Measurements from ENCODE around the gene SLC8A1. TPM values are rescaled to one million over a fixed set of nuclear protein-coding genes. Genes with fewer than 3 reads are reported as not detected.

Gene SLC8A1
- total RNA-seq, 1 experiment from 2014 or later, result 199 TPM

DNA sequence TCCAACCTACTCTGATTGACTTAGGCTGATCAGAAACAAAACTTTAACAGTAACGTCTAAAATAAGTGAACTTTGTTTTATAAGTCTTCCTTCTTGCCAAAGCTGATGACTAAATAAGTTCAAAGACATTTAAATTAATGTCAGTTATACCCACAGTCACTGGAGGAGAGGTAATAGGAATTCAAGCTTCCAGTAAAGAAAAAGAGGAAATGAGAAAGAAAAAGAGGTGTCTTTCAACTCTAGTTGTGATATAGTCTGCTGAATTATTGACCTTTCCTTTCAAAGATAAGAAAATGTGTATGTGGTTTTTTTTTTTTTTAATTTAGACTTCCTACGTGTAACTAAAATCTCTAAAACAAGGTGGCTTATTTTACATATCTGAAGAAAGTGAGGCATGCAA lies 191.5 kb downstream of the SLC8A1 start:
- in situ Hi-C loops (cut with HindIII; ENCODE audit: low sequenced_read_pairs), result no loop called here
- no peak for DNase-seq (ENCODE audit: low spot score)

DNA sequence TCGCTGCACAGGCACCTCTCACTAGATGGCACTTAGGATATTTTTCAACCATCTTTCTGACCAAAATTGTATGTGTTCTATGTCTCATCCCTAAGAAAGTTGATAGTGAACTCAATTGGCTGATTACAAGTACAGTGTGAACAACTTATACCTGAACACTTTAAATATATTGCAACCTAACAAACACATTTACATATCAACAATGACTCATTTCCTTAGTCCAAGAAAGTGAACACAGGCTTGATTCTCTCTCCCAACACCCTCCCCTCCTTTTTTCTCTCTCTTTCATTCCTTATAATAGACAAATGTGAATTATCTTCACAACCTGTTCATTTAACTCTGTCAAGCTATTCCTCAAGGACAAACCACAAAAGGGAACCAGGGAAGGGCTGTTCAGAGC lies 192.0 kb downstream of the SLC8A1 start:
- DNase-seq (ENCODE audit: low spot score), result no peak
- in situ Hi-C loops (cut with HindIII; ENCODE audit: low sequenced_read_pairs), result no loop called here

DNA sequence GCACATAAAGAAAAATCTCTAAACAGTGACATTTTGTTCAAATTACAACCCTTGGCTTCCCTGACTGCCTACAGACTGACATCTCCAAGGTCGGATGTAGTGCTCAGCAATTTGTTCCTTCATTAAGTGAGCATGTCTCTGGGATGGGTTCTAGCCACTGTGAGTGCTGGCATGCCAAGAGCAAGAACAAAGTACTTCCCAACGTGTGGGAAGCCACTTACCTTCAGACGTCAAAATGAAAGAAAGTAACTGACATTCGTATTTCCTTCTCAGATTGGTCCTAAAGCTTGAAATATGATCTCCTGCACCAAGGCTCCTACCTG lies 193.8 kb downstream of the SLC8A1 start:
- no peak for DNase-seq (ENCODE audit: low spot score)
- in situ Hi-C loops (cut with HindIII; ENCODE audit: low sequenced_read_pairs), result no loop called here

DNA sequence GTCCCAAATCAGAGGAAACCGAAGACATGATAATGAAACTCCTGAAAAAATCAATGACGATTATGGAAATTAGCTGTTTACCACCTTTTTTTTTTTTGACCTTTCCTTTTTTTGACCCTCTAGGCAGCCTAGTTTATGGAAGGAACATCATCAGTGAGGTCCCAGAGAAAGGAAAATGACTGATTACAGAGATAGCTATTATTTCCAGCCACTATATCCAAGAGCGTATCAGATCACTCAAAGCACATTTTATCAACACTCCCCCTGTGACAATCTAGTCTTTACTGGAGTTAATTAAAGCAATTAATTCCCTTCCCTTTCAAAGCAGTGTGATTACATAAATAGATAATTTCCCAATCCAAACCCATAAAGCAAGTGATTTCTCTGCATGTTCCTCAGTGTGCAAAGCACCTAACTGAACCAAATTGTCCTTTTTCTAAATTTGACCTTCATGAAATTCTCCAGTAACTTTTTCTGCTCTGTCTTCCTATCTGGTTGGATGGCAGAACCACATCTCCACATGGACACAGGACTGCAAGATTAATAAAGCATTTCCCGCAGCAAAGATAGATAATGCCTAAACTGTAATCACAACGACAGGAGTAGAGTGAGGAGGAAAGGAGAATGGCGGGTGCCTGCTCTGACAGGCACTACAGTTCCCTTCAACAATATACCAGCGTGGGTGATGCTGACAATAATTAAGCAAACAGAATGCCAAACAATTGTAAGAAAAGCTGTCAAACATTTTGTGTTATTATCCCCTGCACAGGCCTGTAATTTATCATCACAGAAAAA lies 194.4 kb downstream of the SLC8A1 start:
- in situ Hi-C loops (cut with HindIII; ENCODE audit: low sequenced_read_pairs), result no loop called here
- no peak for DNase-seq (ENCODE audit: low spot score)

DNA sequence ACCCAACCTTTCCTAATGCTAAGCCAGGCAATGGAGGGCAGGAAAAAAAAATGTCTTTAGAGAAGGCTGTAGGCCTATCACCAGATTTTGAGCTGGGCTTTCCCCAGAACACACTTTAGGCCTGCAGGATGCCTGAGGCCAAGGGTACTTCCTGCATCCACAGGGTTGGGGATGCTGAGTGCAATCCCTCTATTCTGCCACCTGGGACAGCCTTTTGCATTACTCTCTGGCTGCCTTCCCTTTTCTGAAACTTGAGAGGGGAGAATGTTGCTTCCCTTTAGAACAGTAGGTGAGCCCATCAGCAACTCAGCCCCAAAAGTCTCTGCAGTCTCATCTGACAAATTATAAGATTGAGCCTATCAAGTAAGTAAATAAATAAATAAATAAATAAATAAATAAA lies 195.2 kb downstream of the SLC8A1 start:
- peak; percentile 25 for DNase-seq (ENCODE audit: low spot score)
- in situ Hi-C loops (cut with HindIII; ENCODE audit: low sequenced_read_pairs), result no loop called here

DNA sequence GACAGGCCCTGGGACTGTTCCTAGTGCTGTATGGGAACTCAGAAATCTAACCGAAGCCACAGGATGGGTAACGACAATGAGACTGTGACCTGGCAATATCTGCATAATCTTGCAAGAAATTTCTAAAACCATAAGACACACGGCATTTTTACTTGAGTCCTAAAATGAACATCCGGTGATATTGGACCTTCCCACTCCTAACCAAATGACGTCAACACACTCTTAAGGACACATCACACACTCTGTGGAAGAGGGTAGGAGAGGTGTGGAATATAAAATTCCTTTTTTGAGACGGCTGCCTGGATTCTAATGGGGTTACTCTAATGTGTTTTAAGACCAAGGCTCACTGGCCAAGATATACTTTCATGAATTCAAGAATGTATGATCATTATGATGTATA lies 195.9 kb downstream of the SLC8A1 start:
- no peak for DNase-seq (ENCODE audit: low spot score)
- in situ Hi-C loops (cut with HindIII; ENCODE audit: low sequenced_read_pairs), result no loop called here

DNA sequence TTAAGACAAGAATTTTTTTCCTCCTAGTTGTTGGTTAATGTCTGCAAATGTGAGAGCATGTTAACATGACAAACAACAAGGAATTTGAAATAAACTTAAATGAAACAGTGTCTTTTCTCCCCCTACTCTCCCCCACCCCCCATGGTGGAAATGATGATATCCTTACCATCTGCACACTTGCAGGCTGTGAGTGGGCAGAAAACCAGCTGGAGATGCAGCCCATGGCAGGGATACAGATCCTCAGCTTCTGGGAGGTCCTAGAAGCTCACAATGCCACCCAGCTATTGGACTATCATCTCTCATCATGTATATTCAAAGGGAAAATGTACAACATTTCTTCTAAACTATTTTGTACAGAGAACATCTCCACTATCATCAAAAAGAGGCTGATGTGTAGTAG lies 196.8 kb downstream of the SLC8A1 start:
- DNase-seq (ENCODE audit: low spot score), result no peak
- in situ Hi-C loops (cut with HindIII; ENCODE audit: low sequenced_read_pairs), result no loop called here

DNA sequence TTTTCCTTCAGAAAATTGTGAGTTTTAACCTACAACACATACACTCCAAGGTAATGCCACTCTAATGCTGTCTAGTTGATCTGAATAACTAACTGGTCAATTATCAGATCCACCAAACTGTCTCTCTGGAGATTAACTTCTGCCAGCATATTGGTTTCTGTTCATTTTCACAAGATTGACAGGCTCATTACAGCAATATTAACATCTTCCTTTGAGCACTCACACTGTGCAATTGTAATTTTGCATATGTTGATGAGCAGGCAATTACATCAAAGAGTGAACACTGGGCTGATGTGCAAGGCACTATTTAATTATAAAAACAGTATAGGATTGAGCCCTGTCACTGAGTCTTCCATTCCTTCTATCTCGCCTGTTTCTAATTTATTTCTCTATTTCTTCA lies 197.3 kb downstream of the SLC8A1 start:
- DNase-seq (ENCODE audit: low spot score), result no peak
- in situ Hi-C loops (cut with HindIII; ENCODE audit: low sequenced_read_pairs), result no loop called here

DNA sequence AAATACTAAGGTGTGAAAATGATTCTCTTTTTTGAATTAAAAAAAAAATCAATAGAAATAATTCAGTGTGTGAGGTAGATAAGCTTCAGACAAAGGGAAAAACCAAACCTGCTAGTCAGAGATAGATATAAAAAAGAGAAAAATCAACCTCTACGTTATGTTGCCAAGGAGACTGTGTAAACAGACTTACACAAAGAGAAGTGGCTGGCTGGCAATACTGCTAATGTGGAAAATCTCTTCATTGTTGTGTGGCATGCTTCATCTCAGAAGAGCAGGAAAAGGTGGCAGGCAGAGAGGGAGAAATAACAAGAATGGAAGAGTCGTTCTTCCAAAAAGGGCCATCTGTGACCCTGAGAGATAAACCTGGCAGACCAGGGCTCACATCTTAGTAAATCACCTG lies 200.8 kb downstream of the SLC8A1 start:
- no peak for DNase-seq (ENCODE audit: low spot score)
- in situ Hi-C loops (cut with HindIII; ENCODE audit: low sequenced_read_pairs), result no loop called here

DNA sequence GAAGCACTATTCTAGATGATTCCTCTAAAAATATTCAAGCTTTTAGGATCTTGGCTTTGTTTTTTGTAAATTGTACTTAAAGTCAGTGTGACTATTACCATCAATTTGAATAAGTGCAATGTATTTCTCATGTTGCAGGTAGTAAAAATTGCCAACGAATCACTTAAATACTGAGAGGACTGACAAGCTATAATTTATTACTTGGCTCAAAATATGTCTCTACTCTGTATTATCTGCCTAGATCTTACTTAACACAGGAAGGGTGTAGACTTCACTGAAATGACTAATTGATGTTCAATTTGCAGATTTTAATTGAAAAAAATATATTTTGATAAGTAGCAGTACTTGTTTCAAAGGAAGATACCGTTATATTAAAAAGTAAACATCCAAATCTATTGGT lies 202.3 kb downstream of the SLC8A1 start:
- in situ Hi-C loops (cut with HindIII; ENCODE audit: low sequenced_read_pairs), result no loop called here
- no peak for DNase-seq (ENCODE audit: low spot score)

DNA sequence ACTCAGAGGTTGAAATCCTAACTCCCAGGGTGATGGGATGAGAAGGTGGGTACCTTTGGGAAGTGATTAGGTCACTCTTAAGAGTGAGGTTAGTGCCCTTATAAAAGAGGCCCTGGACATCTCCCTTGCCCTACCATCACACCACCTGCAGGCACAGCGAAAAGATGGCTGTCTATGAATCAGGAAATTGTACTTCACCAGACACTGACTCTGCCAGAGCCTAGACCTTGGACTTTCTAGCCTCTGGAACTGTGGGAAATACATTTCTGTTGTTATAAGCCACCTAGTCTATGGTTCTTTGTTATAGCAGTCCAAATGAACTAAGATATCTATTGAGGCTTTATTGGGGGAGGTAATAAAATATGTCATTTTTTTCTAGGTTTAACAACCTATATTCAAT lies 203.6 kb downstream of the SLC8A1 start:
- in situ Hi-C loops (cut with HindIII; ENCODE audit: low sequenced_read_pairs), result no loop called here
- no peak for DNase-seq (ENCODE audit: low spot score)

DNA sequence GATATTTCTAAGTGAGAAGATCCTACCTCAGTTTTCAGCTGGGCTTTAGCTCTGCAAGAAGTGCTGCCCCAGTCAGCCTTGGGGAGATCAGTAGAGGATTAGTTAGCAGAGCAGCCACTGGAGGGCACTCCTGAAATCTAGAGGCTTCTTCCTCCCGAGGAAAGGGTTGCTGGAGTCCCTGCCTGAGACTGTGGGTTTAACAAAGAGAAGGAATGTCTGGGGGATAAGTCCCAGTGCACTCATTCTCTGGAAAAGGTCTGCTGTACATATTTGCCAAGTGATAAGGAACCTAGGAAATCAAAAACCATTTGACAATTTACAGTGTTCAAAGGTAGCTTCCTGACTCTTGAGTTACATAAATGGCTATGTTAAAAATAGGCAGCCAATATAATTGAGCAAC lies 207.2 kb downstream of the SLC8A1 start:
- peak; percentile 56 for DNase-seq (ENCODE audit: low spot score)
- in situ Hi-C loops (cut with HindIII; ENCODE audit: low sequenced_read_pairs), result no loop called here

DNA sequence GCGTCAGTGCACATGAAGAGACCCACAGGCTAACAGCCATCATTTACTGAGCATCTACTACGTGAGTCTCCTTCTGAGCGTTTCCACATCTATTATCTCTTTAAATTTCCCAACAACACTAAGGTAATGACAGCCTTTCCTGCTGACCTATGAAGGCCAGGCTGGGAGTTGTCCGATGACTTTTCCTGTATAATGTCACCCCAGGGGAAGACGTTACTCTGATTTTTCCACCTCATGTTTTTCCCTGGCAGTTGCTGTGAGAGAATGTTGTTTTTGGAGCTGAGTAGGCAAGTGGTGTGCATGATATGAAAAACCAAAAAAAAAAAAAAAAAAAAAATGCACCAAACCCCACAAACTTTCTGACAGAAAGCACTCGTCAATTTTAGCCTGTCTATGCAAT lies 207.6 kb downstream of the SLC8A1 start:
- no peak for DNase-seq (ENCODE audit: low spot score)
- in situ Hi-C loops (cut with HindIII; ENCODE audit: low sequenced_read_pairs), result no loop called here

DNA sequence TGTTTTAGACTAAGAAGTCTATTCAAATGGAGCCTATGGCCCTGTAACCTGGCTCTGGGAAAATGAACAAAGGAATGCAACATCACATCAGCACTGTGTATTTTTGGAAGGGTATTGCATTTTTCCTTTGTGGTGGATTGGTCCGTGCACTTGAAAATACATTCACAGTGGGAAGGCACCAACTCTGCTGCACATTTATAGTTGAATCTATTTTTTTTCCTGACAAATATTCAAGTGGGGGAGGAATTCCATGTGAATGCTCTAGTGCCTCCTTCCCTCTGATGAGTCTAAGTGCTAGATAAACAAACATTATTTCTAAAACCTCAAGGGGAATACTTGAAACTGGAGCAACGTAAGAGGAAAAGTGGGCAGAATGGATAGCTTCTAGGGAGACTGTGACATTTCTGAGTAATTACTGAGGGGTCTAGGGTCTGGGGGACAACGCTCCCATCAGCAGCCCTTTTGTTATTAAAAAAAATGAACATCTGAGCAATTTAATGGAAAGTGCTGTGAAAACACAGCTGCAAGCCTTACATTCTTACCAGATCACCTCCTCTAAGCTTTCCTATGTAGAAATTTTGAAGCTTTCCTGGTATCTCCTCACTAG lies 208.2 kb downstream of the SLC8A1 start:
- no peak for DNase-seq (ENCODE audit: low spot score)

DNA sequence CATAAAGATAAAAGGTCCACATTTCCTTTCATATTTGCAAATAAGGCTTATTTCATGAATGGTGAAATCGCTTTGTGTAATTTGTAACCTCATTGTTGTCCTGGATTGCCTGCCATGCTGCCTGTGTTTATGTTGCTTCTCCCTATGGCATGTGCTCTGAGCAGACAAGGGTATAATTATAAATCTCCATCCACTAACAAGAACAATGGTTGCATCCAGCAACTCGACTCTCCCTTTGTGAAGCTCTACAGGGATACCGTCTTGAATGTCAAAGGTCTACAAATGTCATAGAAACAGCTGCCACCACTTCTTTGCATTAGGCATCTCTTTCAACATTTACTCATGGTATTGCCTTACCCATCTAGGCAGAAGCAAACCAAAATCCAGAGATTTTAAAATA lies 209.6 kb downstream of the SLC8A1 start:
- in situ Hi-C loops (cut with HindIII; ENCODE audit: low sequenced_read_pairs), result no loop called here
- DNase-seq (ENCODE audit: low spot score), result no peak

More for the DNA sequence above, 208.2 kb downstream of the SLC8A1 start:
- in situ Hi-C loops (cut with HindIII; ENCODE audit: low sequenced_read_pairs), result no loop called here

DNA sequence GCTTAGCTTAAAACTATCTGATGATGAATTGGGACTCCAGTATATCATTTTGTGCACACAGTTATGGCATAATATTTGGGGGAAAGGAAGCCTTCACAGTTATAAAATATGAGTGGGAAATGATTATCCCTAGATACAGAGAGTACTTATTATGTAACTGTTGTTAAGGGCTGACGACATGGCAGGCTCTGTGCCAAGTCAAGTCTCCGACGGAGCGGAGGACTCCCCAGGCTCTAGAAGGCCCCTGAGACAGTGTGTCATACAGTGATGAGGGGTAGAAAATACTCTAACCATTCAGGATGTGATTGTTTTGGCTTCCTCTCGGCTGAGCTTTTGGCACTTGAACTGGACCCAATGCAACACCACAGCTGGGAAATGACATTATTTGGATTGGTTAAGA lies 211.8 kb downstream of the SLC8A1 start:
- peak; percentile 30 for DNase-seq (ENCODE audit: low spot score)
- in situ Hi-C loops (cut with HindIII; ENCODE audit: low sequenced_read_pairs), result no loop called here

DNA sequence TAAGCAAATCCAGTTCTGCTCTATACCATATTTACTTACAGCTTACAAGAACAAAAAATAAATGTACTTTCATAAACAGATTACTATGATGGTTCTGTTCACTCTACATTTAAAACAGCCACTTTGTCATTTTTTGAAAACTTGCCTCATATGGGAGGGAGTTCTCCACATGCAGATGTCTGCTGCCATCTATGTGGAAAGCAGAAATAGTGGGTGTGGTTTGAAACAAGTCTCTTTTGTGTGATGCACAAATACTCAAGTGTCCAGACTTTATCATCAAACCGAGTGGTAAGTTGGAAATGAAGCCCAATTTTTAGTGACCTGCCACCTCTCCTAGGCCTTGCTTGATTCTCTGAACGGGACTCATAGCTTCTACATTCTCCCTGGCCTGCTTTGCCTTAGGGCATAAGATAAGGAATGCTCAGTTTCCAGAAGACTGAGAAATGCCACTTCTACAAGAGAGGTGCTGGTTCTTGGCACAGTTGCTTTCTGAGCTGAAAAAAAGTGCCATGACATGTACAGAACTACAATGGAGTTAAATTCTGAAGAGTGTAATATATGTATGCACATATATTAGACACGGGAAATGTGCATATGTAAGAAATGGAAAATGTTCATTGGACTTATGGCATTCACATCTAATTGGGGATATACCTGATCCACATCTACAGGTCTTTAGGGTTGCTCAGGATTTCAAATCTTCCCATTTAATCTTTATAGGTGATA lies 221.0 kb downstream of the SLC8A1 start:
- in situ Hi-C loops (cut with HindIII; ENCODE audit: low sequenced_read_pairs), result no loop called here

DNA sequence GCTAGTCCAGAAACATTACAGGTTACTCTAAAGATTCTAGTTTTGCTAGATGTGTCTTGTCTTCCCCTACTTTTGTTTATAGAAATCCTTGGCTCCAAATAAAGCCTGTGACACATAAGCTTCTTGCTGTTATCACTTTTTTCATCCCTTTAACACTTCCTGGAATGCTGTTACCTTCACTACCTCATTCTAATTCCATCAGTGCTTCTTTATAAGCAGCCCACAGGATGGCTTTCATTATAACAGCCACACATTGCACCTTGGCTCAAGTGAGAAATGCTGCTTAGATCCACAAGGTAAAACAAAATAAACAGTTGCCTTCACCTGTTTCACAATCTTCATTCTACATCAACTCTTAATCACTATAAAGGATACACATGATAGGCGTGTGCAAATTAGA lies 221.7 kb downstream of the SLC8A1 start:
- DNase-seq (ENCODE audit: low spot score), result no peak
- in situ Hi-C loops (cut with HindIII; ENCODE audit: low sequenced_read_pairs), result no loop called here

More for the DNA sequence above, 221.0 kb downstream of the SLC8A1 start:
- no peak for DNase-seq (ENCODE audit: low spot score)

DNA sequence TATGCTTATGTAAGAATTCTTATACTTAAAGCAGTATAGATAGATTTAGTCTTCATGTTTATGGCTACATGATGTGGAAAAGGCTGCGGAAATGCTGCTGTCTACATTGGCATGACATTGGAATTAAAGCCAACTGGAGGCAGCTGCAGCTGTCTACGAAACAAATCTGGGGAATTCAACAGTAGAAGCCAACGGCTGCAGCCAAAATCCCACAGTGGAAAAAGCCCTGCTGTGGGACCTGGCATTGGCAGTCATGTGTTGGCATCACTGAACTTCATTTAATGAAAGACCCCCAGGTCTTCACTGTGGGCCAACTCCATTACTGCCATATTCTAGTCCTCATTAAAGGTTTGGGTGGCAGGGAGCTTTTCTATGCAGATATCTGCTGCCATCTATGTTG lies 223.6 kb downstream of the SLC8A1 start:
- in situ Hi-C loops (cut with HindIII; ENCODE audit: low sequenced_read_pairs), result no loop called here
- DNase-seq (ENCODE audit: low spot score), result no peak

DNA sequence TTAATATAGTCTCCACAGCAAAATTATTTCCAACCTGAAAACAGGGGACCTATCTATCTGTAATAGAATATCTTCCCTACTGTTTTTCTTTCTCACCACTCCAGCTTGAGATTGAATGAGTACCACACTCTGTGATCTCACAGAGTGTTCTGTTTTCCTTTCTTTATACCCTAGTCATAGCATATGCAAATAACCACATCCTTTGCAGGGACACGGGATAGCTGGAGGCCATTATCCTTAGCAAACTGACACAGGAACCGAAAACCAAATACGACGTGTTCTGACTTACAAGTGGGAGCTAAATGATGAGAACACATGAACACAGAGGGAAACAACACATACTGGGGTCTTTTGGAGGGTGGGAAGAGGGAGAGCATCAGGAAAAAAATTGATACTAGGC lies 224.7 kb downstream of the SLC8A1 start:
- no peak for DNase-seq (ENCODE audit: low spot score)
- in situ Hi-C loops (cut with HindIII; ENCODE audit: low sequenced_read_pairs), result no loop called here

DNA sequence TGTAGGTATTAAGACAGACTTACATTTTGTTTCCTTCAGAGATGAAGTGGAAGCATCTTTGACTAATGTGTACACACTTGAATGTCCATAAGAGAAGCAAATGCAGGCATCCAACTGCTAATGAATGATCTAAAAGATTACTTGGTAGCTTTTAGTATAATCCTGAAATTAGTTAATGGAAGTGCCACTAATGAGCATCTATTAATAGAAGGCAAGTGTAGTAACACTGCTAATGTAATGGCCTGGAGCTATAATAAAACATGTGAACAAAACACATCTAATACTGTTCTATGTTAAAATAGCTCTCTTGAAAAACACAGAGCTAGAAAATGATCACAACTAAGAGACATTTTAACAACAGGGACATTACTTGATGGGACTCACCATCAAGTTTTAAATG lies 225.3 kb downstream of the SLC8A1 start:
- in situ Hi-C loops (cut with HindIII; ENCODE audit: low sequenced_read_pairs), result no loop called here
- no peak for DNase-seq (ENCODE audit: low spot score)
